ENCODE results near the gene ATP8A1. TPM values are rescaled to one million over a fixed set of nuclear protein-coding genes. Genes with fewer than 3 reads are reported as not detected.

The ATP8A1 gene
- total RNA-seq, 2 donors from 2014 or later: 18.6 to 74.0 TPM

GRCh38 chr4:42609051-42609450 lies 47.9 kb downstream of the ATP8A1 start:
- Histone ChIP-seq H3K27ac (no peak overlapping the region), H3K9me3 (no peaks in the 10 kb centered on the region), H3K4me3 (no peak overlapping the region), H3K27me3 (replicated peaks; ENCODE audit: insufficient read depth) (no peaks in the 10 kb centered on the region), H3K4me1 (replicated peaks) (no peaks in the 10 kb centered on the region), H3K36me3 (no peaks in the 10 kb centered on the region)
- 93% methylated on average over 4 of the region's 4 CpGs for WGBS
- TF ChIP-seq CTCF (IDR thresholded peaks at IDR 0.05) (no peak), POLR2A (IDR thresholded peaks at IDR 0.05) (no peak), POLR2AphosphoS5 (IDR thresholded peaks at IDR 0.05) (no peak)
- no peak for DNase-seq (ENCODE audit: low spot score)
- intact Hi-C loops (cut with DNase I): no loop called here

- WGBS: 97% methylated on average over 3 of the region's 3 CpGs
- Histone ChIP-seq H3K4me3 (no peak overlapping the region), H3K4me1 (replicated peaks) (no peaks in the 10 kb centered on the region), H3K9me3 (no peaks in the 10 kb centered on the region), H3K27me3 (replicated peaks; ENCODE audit: insufficient read depth) (no peaks in the 10 kb centered on the region), H3K36me3 (no peaks in the 10 kb centered on the region), H3K27ac (no peak overlapping the region)
- no peak for DNase-seq (ENCODE audit: low spot score)
- intact Hi-C loops (cut with DNase I): no loop called here
- TF ChIP-seq POLR2AphosphoS5 (IDR thresholded peaks at IDR 0.05) (no peak), POLR2A (IDR thresholded peaks at IDR 0.05) (no peak), CTCF (IDR thresholded peaks at IDR 0.05) (no peak)
These were observed 48.4 kb downstream of the ATP8A1 start for GRCh38 chr4:42608551-42608950.

- Histone ChIP-seq H3K36me3 (no peaks in the 10 kb centered on the region), H3K27ac (no peak overlapping the region), H3K4me3 (no peak overlapping the region), H3K9me3 (no peaks in the 10 kb centered on the region), H3K4me1 (replicated peaks) (no peaks in the 10 kb centered on the region), H3K27me3 (replicated peaks; ENCODE audit: insufficient read depth) (no peaks in the 10 kb centered on the region)
- intact Hi-C loops (cut with DNase I): no loop called here
- TF ChIP-seq POLR2AphosphoS5 (IDR thresholded peaks at IDR 0.05) (no peak), POLR2A (IDR thresholded peaks at IDR 0.05) (no peak), CTCF (IDR thresholded peaks at IDR 0.05) (no peak)
- DNase-seq (ENCODE audit: low spot score): no peak
- WGBS: 71% methylated on average over 3 of the region's 3 CpGs
These were observed 49.7 kb downstream of the ATP8A1 start for GRCh38 chr4:42607011-42607726.

- TF ChIP-seq POLR2AphosphoS5 (IDR thresholded peaks at IDR 0.05) (no peak), POLR2A (IDR thresholded peaks at IDR 0.05) (no peak), CTCF (IDR thresholded peaks at IDR 0.05) (no peak)
- Histone ChIP-seq H3K9me3 (no peaks in the 10 kb centered on the region), H3K4me1 (replicated peaks) (no peaks in the 10 kb centered on the region), H3K27me3 (replicated peaks; ENCODE audit: insufficient read depth) (no peaks in the 10 kb centered on the region), H3K36me3 (no peaks in the 10 kb centered on the region), H3K4me3 (no peak overlapping the region), H3K27ac (no peak overlapping the region)
- 67% methylated on average over 5 of the region's 5 CpGs for WGBS
- intact Hi-C loops (cut with DNase I): no loop called here
- no peak for DNase-seq (ENCODE audit: low spot score)
These were observed 51.6 kb downstream of the ATP8A1 start for GRCh38 chr4:42605264-42605663.

GRCh38 chr4:42603862-42604261 lies 53.0 kb downstream of the ATP8A1 start:
- no peaks in the 10 kb centered on the region for H3K9me3 ChIP-seq
- no peak for TF ChIP-seq POLR2AphosphoS5 (IDR thresholded peaks at IDR 0.05)
- TF ChIP-seq POLR2A (IDR thresholded peaks at IDR 0.05): no peak
- no peak for TF ChIP-seq CTCF (IDR thresholded peaks at IDR 0.05)
- DNase-seq (ENCODE audit: low spot score): no peak
- WGBS: 78% methylated on average over 2 of the region's 2 CpGs
- H3K36me3 ChIP-seq: no peaks in the 10 kb centered on the region
- no peak overlapping the region for H3K4me3 ChIP-seq
- no peaks in the 10 kb centered on the region for H3K27me3 ChIP-seq (replicated peaks; ENCODE audit: insufficient read depth)
- no peak overlapping the region for H3K27ac ChIP-seq
- intact Hi-C loops (cut with DNase I): no loop called here
- H3K4me1 ChIP-seq (replicated peaks): no peaks in the 10 kb centered on the region

Data from prostate gland (tissue), 2 donors.